Body of pancreas (tissue), 4 donors: ENCODE results near the gene VPS72. TPM values are rescaled to one million over a fixed set of nuclear protein-coding genes. Genes with fewer than 3 reads are reported as not detected.

ENCODE experiments used
- ATAC-seq: fragments of 150-250 bp; one replicate; pipeline ENCODE4 v1.9.1; 2016
- DNase-seq, 4 donors: peaks; one replicate each; pipeline ENCODE4 v3.0.0-alpha.2; 2019
- H3K27ac ChIP-seq, 4 donors: fragments of 200-600 bp; sonication (generic); 1 replicate in 3 of 4; 2 replicates in 1 of 4; pipeline versions ENCODE4 v1.5.1 to v1.6.1; 2016 to 2019; ENCODE audit warnings: mild to moderate bottlenecking in 1 of 4, mixed read lengths in 1 of 4, moderate library complexity in 1 of 4
- H3K27me3 ChIP-seq, 2 donors: fragments of 200-600 bp; sonication (generic); one replicate each; pipeline ENCODE4 v1.6.0; 2016; ENCODE audit warnings: mild to moderate bottlenecking in 1 of 2
- H3K36me3 ChIP-seq, 2 donors: fragments of 200-600 bp; sonication (generic); replicated peaks in 1 of 2; 2 replicates each; pipeline ENCODE4 v1.5.1; 2016; ENCODE audit warnings: low read depth in 2 of 2; ENCODE audit not compliant: insufficient read depth in 1 of 2
- H3K4me1 ChIP-seq: fragments of 200-600 bp; sonication (generic); one replicate; pipeline ENCODE4 v1.6.0; 2016
- H3K4me3 ChIP-seq, 2 donors: fragments of 200-600 bp; sonication (generic); 1 replicate in 1 of 2; 2 replicates in 1 of 2; pipeline ENCODE4 v1.5.1; 2016 to 2019
- H3K9me3 ChIP-seq, 3 donors: fragments of 200-600 bp; sonication (generic); 1 replicate in 2 of 3; 2 replicates in 1 of 3; pipeline ENCODE4 v1.5.1; 2016
- POLR2A ChIP-seq, 3 donors: fragments of 450-650 bp; IDR thresholded peaks; one replicate each; pipeline ENCODE4 v1.6.1; 2016; ENCODE audit warnings: antibody characterized with exemption in 3 of 3, mild to moderate bottlenecking in 2 of 3
- WGBS, 2 donors: methylation state at CpG; one replicate each; pipeline ENCODE4 v1.1.5; 2017; 5-methylcytosine and 5-hydroxymethylcytosine counted together
- intact Hi-C: fragments of 100-400 bp; cut with DNase I; formaldehyde crosslinking; loops from one replicate; pipeline ENCODE4 v1.15.1; 2023
- total RNA-seq, 2 donors: library from RNA; depleted of rRNA; stranded (reverse); fragments of >200 nt; gene quantifications; one replicate each; pipeline ENCODE4 v1.1.0, GENCODE V29; 2016
- TF ChIP-seq, protein P1 (sequence below), 7 experiments: fragments of 450-650 bp in 4 of 7; fragments of 200-600 bp in 3 of 7; sonication (generic) in 3 of 7; IDR thresholded peaks; one replicate each; pipeline ENCODE4 v1.5.1; 2016 to 2019; ENCODE audit warnings: antibody characterized with exemption in 7 of 7

The VPS72 gene
- total RNA-seq, 2 donors from 2014 or later, result 6.9 to 19.2 TPM

GRCh38 chr1:151165281-151165737, 24.7 kb downstream of the VPS72 start:
- Histone ChIP-seq H3K9me3 (no peaks in the 10 kb centered on the region), H3K36me3 (peaks cover 3% of the 10 kb centered on the region in 2 donors), H3K4me1 (peaks cover 24% of the 10 kb centered on the region), H3K27ac (peak overlapping the region; percentile 55 to 74 (median 64)), H3K27me3 (no peaks in the 10 kb centered on the region), H3K4me3 (peak overlapping the region; percentile 20 to 59)
- DNase-seq (peak in 2 of 4 donors; percentile 31 to 39), ATAC-seq (peak; percentile 25)
- intact Hi-C loops, result no loop called here
- TF ChIP-seq, protein P1, sequence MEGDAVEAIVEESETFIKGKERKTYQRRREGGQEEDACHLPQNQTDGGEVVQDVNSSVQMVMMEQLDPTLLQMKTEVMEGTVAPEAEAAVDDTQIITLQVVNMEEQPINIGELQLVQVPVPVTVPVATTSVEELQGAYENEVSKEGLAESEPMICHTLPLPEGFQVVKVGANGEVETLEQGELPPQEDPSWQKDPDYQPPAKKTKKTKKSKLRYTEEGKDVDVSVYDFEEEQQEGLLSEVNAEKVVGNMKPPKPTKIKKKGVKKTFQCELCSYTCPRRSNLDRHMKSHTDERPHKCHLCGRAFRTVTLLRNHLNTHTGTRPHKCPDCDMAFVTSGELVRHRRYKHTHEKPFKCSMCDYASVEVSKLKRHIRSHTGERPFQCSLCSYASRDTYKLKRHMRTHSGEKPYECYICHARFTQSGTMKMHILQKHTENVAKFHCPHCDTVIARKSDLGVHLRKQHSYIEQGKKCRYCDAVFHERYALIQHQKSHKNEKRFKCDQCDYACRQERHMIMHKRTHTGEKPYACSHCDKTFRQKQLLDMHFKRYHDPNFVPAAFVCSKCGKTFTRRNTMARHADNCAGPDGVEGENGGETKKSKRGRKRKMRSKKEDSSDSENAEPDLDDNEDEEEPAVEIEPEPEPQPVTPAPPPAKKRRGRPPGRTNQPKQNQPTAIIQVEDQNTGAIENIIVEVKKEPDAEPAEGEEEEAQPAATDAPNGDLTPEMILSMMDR (IDR thresholded peaks at IDR 0.05), result no peak
- TF ChIP-seq POLR2A (IDR thresholded peaks at IDR 0.05), result no peak
- 3 to 4% methylated on average over 15 of the region's 15 CpGs for WGBS, 2 donors

GRCh38 chr1:151164732-151165280, 25.2 kb downstream of the VPS72 start:
- Histone ChIP-seq H3K4me3 (peak overlapping the region in 1 of 2 donors; percentile 20), H3K4me1 (peaks cover 24% of the 10 kb centered on the region), H3K27me3 (no peaks in the 10 kb centered on the region), H3K36me3 (peaks cover 3% of the 10 kb centered on the region in 2 donors), H3K9me3 (no peaks in the 10 kb centered on the region), H3K27ac (peak overlapping the region; percentile 55 to 74 (median 64))
- ATAC-seq (peak; percentile 7), DNase-seq (peak in 1 of 4 donors; percentile 36)
- intact Hi-C loops, result no loop called here
- 16 to 25% methylated on average over 10 to 11 of the region's 11 CpGs for WGBS, 2 donors
- TF ChIP-seq, protein P1 (IDR thresholded peaks at IDR 0.05), result no peak
- TF ChIP-seq POLR2A (IDR thresholded peaks at IDR 0.05), result no peak

GRCh38 chr1:151159373-151159772, 30.6 kb downstream of the VPS72 start:
- H3K36me3 ChIP-seq, result peaks cover 3% of the 10 kb centered on the region in 2 donors
- peaks cover 5% of the 10 kb centered on the region for H3K4me1 ChIP-seq
- no peaks in the 10 kb centered on the region for H3K27me3 ChIP-seq
- no peak overlapping the region for H3K4me3 ChIP-seq
- TF ChIP-seq, protein P1 (IDR thresholded peaks at IDR 0.05), result no peak
- no peak for TF ChIP-seq POLR2A (IDR thresholded peaks at IDR 0.05)
- intact Hi-C loops, result loop anchor here (10.0 kb wide), 1 partner anchor 65 kb away; no protein-coding TSS in a partner anchor
- H3K27ac ChIP-seq, result no peak overlapping the region
- no peak for ATAC-seq
- no peaks in the 10 kb centered on the region for H3K9me3 ChIP-seq
- DNase-seq, result no peak

- no peaks in the 10 kb centered on the region for H3K9me3 ChIP-seq
- H3K4me1 ChIP-seq, result no peaks in the 10 kb centered on the region
- DNase-seq (peak in 1 of 4 donors; percentile 12), ATAC-seq (no peak)
- TF ChIP-seq, protein P1 (IDR thresholded peaks at IDR 0.05), result no peak
- TF ChIP-seq POLR2A (IDR thresholded peaks at IDR 0.05), result no peak
- H3K36me3 ChIP-seq, result peaks cover 3% of the 10 kb centered on the region in 2 donors
- H3K4me3 ChIP-seq, result no peak overlapping the region
- intact Hi-C loops, result loop anchor here (10.0 kb wide), 1 partner anchor 64 kb away; no protein-coding TSS in a partner anchor
- H3K27me3 ChIP-seq, result no peaks in the 10 kb centered on the region
- H3K27ac ChIP-seq, result no peak overlapping the region
- WGBS, 2 donors, result 84 to 93% methylated on average over 12 to 22 of the region's 22 CpGs
Measured at GRCh38 chr1:151158751-151159251, 31.2 kb downstream of the VPS72 start.
